Mammary epithelial cell (primary cell): ENCODE results near the gene DUSP16.

Experiments
- EZH2 ChIP-seq: IDR thresholded peaks from 2 replicates; pipeline ENCODE4 v1.6.1; 2012; ENCODE audit warnings: low read length, inconsistent platforms, borderline replicate concordance
- TF ChIP-seq, protein P1 (sequence below), 2 donors: IDR thresholded peaks in 1 of 2; conservative IDR thresholded peaks in 1 of 2; 2 replicates each; pipeline ENCODE4 v1.5.1; 2011 to 2012; ENCODE audit warnings: inconsistent platforms in 2 of 2, low read length in 2 of 2, mild to moderate bottlenecking in 2 of 2, control low read depth in 1 of 2, low read depth in 1 of 2; ENCODE audit not compliant: insufficient read depth in 1 of 2; ENCODE audit errors: extremely low read depth in 1 of 2

DNA sequence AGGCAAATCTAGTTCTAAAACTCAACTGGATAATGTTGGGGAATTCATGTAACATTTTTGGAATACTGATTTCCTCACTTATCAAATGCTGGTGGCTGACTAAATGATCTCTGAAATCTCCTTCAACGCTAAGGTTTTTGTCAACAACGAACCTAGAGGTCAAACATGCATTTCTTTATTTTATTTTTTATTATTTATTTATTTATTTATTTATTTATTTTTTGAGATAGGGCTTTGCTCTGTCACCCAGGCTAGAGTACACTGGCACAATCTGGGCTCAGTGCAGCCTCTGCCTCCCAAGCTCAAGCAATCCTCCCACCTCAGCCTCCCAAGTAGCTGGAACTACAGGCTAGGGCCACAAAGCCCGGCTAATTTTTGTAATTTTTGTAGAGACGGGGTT, 64.5 kb downstream of the DUSP16 start:
- TF ChIP-seq, protein P1, sequence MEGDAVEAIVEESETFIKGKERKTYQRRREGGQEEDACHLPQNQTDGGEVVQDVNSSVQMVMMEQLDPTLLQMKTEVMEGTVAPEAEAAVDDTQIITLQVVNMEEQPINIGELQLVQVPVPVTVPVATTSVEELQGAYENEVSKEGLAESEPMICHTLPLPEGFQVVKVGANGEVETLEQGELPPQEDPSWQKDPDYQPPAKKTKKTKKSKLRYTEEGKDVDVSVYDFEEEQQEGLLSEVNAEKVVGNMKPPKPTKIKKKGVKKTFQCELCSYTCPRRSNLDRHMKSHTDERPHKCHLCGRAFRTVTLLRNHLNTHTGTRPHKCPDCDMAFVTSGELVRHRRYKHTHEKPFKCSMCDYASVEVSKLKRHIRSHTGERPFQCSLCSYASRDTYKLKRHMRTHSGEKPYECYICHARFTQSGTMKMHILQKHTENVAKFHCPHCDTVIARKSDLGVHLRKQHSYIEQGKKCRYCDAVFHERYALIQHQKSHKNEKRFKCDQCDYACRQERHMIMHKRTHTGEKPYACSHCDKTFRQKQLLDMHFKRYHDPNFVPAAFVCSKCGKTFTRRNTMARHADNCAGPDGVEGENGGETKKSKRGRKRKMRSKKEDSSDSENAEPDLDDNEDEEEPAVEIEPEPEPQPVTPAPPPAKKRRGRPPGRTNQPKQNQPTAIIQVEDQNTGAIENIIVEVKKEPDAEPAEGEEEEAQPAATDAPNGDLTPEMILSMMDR (conservative IDR thresholded peaks at IDR 0.05 in 1 of 2, IDR thresholded peaks at IDR 0.05 in 1 of 2; ENCODE audit: extremely low read depth in 1 of 2, insufficient read depth in 1 of 2, low read depth in 1 of 2, low read length in 2 of 2), result no peak
- TF ChIP-seq EZH2, result no peak
